ENCODE data around the gene F5.

Gene F5

DNA sequence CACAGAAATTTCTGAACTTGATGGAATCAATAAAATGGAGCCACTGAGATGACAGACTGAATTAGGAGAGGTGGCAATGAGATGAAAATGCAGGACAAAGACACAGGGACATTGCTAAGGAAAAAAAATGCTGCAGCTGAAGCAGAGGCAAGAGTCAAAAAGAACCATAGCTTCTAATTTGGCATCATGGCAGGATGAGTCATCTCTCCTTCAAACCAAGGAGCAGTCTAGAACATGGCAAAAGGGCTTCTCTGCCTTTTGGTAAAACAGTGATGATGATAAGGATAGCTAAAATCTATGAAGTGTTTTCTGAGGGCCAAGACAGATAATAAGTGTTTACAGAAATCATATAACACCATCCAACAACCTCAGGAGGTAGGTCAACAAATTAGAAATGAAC is 117.3 kb downstream of the F5 start:
- no peak overlapping the region for H3K4me3 ChIP-seq (ENCODE audit: control insufficient read depth, low read depth, low read length)
- TF ChIP-seq, protein P1, sequence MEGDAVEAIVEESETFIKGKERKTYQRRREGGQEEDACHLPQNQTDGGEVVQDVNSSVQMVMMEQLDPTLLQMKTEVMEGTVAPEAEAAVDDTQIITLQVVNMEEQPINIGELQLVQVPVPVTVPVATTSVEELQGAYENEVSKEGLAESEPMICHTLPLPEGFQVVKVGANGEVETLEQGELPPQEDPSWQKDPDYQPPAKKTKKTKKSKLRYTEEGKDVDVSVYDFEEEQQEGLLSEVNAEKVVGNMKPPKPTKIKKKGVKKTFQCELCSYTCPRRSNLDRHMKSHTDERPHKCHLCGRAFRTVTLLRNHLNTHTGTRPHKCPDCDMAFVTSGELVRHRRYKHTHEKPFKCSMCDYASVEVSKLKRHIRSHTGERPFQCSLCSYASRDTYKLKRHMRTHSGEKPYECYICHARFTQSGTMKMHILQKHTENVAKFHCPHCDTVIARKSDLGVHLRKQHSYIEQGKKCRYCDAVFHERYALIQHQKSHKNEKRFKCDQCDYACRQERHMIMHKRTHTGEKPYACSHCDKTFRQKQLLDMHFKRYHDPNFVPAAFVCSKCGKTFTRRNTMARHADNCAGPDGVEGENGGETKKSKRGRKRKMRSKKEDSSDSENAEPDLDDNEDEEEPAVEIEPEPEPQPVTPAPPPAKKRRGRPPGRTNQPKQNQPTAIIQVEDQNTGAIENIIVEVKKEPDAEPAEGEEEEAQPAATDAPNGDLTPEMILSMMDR (IDR thresholded peaks at IDR 0.05; ENCODE audit: control insufficient read depth, insufficient read depth, low read depth, low read length, missing control alignments), result no peak
- DNase-seq (ENCODE audit: low read depth), result no peak

DNA sequence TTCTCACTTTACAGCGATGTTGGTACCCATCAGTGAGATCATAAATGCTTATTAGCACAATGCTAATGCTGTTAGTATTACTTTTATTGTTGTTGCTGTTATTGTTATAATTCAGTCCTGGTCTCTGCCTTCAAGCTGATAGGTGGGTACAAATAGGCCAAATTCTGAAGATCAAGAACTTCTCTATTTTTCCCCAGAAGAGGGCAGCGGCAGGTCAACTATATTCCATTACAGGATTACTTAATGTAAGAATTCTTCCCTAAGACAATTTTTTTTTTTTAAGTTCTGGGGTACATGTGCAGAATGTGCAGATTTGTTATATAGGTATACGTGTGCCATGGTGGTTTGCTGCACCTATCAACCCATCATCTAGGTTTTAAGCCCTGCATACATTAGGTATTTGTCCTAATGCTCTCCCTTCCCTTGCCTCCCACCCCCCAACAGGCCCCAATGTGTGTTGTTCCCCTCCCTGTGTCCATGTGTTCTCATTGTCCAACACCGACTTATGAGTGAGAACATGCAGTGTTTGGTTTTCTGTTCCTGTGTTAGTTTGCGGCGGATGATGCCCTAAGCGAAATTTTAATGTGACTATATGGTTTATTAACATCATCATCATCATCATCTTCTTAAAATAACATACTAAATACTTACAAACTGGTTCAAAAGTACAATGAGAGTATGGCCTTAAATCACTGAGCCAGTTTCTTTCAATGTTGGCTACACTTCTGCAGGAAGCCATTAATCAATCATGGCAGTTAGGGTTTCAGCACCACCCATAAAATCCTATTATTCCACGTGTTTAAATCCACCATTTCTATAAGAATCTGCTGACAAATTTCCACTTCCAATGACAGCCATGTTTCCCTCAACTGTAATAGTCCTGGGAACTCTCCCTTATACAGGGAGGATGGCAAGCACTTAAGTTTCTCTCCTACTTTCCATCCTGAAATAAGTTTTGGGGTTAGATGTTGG is 119.7 kb downstream of the F5 start:
- H3K4me3 ChIP-seq (ENCODE audit: control insufficient read depth, low read depth, low read length), result no peak overlapping the region
- peak; percentile 14 for DNase-seq (ENCODE audit: low read depth)
- TF ChIP-seq, protein P1 (IDR thresholded peaks at IDR 0.05; ENCODE audit: control insufficient read depth, insufficient read depth, low read depth, low read length, missing control alignments), result peak; percentile 39

DNA sequence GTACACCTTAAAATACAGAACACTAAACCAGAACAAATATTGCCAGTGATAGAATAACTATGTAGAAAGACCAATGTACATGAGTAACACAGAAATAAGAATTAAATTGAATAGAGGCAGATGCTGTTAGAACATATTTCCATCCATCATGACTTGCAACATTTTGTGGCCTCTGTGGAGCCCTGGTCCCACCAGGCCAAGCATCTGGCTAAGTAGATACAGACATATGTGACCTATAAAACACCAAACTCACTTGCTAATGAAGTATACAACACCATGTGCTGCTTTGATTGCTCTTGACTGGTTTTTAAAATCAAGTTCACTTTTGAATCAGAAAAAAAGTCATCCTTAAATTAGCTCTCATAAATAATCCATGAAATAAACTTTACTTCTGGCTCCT is 121.0 kb downstream of the F5 start:
- DNase-seq (ENCODE audit: low read depth), result no peak
- no peak overlapping the region for H3K4me3 ChIP-seq (ENCODE audit: control insufficient read depth, low read depth, low read length)

More for the DNA sequence above, 121.0 kb downstream of the F5 start:
- TF ChIP-seq, protein P1 (IDR thresholded peaks at IDR 0.05; ENCODE audit: control insufficient read depth, insufficient read depth, low read depth, low read length, missing control alignments), result no peak
